Measurements from ENCODE around the gene SAMD14.
"Not testable (repeated sequence)": the region's sequence is repeated elsewhere in the genome, so short reads cannot be mapped to it uniquely, and the experiment has no call there.

The SAMD14 gene

DNA sequence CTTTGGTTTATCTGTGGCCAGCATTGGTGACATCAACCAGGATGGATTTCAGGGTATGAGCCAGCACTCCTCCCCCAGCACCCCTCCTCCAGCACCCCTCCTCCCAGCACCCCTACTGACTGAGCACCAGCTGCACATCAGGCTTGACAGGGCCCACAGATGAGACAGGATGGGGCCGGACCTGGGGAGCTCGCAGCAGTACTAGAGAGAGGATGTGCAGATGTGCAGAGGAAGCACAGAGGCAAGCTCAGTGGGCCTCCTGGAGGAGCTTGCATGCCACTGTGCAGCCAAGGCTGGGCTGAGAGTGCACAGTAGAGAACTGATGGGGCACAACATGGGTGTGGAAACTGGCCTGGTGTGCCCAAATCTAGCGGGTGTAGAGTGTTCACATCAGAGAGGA lies 57.8 kb downstream of the SAMD14 start:
- no peak for DNase-seq

- no peak for DNase-seq
These were observed 58.3 kb downstream of the SAMD14 start for GRCh38 chr17:50071692-50072091.

DNA sequence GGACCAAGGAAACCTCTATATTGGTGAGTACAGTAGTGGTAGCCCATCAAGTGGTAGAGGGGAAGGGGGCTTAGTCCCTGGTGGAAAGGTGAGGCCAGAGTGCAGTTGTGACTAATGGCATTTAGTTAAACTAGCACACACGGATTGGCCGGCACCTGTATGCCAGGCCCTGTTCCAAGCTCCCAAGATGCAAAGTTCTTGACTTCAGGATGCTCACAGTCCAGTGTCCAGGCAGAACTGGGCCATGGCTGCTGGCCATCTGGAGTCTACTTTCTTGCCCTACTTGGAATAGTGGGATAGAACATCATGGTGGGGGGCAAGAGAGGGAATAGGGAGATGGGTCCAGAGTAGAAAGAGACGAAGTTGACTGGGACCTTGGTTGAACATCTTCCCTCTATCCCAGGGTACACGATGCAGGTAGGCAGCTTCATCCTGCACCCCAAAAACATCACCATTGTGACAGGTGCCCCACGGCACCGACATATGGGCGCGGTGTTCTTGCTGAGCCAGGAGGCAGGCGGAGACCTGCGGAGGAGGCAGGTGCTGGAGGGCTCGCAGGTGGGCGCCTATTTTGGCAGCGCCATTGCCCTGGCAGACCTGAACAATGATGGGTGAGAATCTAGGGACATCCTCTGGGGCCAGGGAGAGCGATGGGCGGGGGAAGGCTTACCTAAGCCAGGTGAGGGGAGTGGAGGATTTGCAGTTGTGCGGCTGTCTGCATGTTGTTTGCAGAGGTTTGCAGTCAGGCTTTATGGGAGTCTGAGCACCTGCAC lies 58.9 kb downstream of the SAMD14 start:
- DNase-seq, result no peak

DNA sequence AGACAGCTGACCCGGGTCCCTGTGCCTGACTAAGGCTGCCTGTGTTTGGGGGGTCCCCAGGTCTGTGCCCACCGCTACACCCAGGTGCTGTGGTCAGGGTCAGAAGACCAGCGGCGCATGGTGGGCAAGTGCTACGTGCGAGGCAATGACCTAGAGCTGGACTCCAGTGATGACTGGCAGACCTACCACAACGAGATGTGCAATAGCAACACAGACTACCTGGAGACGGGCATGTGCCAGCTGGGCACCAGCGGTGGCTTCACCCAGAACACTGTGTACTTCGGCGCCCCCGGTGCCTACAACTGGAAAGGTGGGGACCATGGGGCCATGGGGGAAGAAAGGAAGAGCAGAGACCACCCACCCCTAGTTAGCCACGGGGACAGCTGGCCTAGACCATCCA lies 62.0 kb downstream of the SAMD14 start:
- DNase-seq, result no peak

GRCh38 chr17:50066995-50067394 lies 63.0 kb downstream of the SAMD14 start:
- no peak for DNase-seq

- no peak for DNase-seq
These were observed 64.9 kb downstream of the SAMD14 start for GRCh38 chr17:50065056-50065455.

- DNase-seq, result peak; percentile 85 to 95
These were observed 65.5 kb downstream of the SAMD14 start for GRCh38 chr17:50064253-50065001.

GRCh38 chr17:50063561-50064252 lies 66.3 kb downstream of the SAMD14 start:
- DNase-seq, result peak in 1 of 2 experiments; percentile 39

DNA sequence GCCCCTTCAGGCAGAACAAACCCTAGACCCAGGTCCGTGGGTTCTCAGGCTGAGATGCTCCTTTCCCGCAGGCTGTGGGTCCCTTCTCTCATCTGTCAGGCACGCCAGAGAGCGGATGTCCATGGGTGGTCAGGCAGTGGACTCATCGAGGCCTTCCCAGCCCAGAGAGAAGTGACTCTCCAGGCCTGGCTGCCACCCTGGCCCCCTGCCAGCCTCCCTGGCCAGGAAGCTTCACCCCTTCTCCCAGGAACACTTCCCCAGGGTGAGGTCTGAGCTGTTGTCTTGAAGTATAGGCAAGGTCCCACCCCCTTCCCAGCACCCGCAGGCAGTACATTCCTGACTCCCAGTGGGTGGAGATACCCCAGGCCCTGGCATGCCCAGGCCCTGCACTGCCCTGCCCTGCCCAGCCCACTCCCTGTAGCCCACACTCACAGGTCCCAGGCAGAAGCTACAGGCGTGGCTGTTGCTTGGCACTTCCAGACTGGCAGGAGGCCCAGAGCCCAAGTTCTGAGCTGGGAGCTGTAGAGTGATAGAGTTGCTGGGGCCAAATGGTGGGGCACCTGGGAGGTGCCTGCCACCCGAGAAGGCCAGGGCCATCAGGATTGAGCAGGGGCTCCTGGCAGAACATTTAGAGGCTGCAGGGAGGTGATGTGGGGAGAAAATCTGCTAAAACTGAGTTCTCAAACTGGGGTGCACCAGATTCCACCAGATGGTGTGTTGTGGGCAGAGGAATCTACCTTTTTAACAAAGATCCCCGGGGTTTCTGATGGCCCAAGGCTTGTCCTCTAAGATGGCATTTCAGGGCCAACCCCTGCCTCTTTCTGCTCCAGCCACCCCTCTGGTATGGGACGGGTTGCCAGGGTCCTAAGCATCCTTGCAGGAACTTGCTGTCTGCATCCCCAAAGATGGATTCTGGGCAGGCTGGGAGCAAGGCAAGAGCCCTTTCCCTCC lies 67.4 kb downstream of the SAMD14 start:
- peak; percentile 96 to 98 for DNase-seq

GRCh38 chr17:50061713-50062045 lies 68.3 kb downstream of the SAMD14 start:
- DNase-seq, result not testable (repeated sequence)

GRCh38 chr17:50060951-50061712 lies 68.8 kb downstream of the SAMD14 start:
- DNase-seq, result peak; percentile 52 to 70

Data from SW 1271 (cell line).